ENCODE results near the gene SPRED2.
"Not testable (repeated sequence)": the region's sequence is repeated elsewhere in the genome, so short reads cannot be mapped to it uniquely, and the experiment has no call there.

Gene SPRED2

DNA sequence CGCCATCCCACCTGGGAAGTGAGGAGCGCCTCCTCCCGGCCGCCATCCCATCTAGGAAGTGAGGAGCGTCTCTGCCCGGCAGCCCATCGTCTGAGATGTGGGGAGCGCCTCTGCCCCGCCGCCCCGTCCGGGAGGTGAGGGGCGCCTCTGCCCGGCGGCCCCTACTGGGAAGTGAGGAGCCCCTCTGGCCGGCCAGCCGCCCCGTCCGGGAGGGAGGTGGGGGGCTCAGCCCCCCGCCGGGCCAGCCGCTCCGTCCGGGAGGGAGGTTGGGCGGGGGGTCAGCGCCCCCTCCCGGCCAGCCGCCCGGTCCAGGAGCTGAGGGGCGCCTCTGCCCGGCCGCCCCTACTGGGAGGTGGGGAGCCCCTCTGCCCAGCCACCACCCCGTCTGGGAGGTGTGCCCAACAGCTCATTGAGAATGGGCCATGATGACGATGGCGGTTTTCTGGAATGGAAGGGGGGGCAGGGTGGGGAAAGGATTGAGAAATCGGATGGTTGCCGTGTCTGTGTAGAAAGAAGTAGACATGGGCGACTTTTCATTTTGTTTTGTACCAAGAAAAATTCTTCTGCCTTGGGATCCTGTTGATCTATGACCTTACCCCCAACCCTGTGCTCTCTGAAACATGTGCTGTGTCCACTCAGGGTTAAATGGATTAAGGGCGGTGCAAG is 93.4 kb downstream of the SPRED2 start:
- not testable (repeated sequence) for DNase-seq

DNA sequence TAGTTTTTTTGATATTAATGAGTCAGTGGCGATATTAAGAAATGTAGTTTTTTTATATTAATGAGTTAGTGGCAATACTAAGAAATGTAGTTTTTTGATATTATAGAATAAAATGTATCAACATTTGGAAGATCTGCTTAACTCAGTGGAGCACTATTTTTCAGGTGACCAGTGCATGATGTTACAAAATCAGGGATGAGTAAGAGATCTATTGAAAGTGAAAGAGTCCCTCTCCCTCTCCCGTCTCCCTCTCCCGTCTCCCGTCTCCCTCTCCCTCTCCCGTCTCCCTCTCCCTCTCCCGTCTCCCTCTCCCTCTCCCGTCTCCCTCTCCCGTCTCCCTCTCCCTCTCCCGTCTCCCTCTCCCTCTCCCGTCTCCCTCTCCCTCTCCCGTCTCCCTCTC is 94.5 kb downstream of the SPRED2 start:
- not testable (repeated sequence) for DNase-seq

DNA sequence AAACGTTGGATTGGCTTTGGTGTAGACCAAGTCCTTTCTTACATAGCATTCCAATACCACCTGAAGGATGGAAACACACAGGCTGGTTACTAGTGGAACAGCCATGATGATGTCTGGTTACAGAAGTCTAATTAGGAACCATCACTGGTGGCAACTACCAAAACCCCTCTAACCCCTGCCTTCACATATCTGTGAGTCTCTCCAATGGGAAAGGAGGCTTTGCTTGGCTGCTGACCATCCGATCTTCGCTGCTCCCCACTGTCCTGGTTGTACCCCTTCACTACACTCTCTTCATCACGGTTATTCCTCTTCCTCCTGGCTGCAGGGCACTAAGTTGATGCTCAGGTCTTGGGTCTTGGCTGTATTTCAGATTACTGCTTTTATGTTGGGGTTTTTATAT is 97.7 kb downstream of the SPRED2 start:
- no peak for DNase-seq

DNA sequence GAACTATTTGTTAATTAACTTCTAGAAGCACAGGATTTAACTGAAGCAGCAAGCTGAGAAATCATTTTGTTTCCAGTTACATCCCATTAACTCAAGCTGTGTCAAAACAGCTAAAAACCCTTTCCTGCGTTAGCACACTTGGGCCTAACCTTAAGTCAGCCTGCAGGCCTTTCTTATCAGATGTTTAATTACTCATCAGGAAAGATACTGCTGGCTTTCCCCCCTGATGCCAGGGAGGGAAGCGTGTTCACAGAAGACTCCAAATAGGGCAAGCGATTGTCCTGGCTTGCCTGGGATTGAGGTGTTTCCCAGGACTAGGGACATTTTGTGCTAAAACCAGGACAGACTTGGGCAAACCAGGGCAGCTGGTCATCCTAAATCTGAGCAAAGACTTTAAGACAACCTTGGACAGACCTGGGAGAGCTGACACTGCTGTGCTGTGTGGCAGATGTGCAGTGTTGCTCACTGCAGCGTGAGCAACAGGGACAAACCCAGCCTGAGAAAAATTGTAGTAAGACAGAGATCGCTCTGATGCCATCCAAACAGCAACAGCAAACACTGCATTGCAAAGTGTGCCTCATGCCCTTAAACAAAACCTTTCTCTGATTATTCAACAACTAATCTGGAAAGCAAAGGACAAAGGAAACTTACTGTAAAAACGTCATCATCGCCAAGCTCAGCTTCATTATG is 100.9 kb downstream of the SPRED2 start:
- DNase-seq: no peak

DNA sequence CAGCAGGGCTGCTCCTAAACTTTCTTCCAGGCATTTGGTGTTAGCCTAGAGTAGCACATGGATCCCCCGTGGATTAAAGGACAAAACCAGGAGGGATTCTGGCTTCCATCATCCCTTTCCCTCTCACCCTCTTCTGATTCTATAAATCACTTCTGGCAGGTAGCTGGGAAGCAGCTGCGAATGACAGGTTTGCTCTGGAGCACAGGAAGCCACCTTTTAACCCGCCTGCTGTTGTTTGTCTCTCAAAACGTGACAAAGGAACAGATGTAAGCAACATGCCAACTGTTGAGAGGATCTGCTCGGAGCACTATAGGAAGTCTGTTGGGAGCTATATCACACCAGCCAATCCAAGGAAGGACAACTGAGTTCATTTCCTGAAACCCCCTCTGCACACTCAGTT is 102.9 kb downstream of the SPRED2 start:
- DNase-seq: no peak

DNA sequence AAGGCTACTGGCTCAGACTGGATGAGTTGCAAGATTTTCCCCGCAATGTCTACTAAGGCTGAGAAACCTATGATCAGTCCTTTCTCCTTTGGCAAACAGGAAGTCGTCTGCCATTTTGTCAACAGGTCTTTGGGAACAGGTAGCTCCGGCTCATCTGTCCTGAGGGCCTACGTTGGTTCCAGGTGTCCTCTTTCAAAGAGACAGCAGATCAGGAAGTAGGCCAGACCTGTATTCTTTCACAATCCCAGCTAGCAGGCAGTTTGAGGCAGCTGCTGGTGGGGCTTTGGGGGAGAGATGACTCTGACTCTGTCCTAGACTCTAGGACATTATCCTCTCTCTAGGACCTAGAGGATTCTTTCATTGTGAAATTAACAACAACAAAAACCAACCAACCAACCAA is 106.1 kb downstream of the SPRED2 start:
- DNase-seq: no peak

DNA sequence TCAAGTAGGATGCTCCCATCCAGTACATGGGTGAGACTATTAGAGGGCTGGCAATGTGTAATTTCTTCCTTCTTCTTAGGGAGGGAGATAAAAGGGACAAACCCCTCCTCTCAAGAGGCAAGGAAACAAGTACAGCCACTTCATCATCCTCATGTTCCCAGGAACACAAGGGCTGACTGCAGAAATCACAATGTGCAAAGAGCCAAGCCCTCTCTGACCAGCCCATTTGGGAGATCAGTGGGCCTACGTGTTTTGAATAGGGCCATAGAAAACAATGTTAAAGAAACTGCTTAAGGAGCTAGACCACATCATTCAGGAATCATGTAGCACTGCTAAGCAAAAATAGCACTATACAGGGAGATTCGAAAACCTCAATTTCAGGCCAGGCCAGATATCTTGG is 107.3 kb downstream of the SPRED2 start:
- DNase-seq: no peak

DNA sequence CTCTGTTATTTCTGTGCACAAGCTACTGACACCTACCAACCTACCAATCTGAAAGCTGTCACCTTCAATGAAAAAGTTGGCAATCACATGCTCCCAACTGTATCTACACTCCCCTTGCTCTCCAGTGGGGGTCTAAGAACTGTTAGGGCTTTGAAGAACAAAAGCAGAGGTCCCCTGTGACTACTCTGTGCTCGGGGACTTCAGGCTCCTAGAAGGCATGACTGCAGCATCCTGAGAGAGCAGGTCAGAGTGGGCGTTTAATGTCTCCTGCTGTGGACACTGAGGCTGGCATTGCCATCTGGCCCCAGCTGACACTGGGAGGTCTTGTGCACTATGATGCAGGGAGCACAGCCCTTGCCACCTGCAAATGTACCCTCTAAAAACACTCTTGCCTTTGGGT is 111.5 kb downstream of the SPRED2 start:
- no peak for DNase-seq

DNA sequence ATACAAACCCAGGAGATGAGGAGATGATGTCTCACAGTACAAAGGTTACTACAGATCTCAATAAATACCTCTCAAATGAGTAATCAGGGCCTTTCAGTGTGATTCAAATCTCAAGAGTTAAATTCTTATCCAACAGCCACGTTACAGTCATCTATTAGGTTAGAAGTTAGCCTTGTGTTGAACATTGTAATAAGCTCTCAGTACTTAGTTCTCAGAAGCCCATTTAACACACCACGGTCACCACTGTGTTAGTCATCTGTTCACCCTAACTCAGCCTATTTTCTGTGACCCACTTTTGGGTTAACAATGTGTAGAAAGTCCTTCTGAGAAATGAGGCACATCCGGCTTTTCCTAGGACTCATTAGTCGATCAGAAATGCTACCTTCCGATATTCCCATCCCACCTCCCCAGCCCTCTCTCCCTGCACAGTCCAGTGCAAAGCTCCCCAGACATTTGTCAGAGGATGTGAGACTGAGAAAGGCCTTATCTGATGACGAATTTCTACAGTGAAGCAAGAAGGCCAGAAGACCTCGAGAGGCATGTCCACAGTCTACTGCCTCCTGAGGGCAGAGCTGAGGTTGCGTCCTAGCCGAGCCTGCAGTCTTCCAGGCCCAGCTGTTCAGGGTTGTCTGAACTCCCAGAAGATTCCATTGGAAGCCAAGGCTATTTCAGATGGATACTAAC is 112.2 kb downstream of the SPRED2 start:
- no peak for DNase-seq

DNA sequence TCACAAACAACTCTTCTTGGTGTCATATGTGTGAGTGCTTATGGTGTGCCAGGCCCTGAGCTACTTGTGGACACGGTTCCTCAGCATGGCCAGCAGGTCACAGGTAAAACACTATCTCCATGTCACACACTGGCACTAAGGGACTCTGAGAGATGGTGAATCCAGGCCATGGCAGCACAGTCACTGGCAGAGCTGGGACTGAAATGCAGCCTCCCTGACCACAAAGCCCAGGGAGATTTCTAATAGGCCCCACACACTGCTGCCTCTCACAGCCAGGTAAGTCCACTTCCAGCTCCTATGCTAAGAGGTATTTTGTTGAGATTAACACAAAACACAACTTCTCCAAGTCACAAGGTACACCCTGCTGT is 112.7 kb downstream of the SPRED2 start:
- DNase-seq: no peak

DNA sequence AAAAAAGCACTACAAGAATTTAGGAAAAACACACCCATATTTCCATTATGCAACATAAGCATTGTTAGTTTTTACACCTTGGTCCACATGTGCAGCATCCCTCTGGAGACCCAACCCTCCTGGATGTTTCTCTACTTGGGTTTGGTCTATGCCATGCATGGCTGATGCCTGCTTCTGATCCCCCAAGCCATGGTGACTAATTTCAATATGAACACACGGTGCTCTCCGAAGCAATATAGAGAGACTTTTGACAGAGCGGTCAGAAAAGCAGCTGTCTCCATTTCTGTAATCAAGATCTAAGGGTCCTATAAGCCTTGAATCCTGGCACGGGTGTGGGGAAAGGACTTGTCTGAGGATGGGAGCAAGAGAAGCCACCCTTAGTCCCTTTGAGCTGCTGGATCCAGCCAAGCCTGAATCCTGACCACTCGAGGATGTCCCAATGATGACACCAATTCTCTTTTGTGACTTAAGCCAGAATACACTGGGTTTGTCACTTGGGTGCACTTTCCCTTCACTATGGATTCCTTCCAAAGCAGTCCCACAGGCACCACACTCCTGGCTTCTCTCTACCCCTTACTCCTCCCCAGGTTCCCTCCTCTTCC is 113.2 kb downstream of the SPRED2 start:
- DNase-seq: no peak

DNA sequence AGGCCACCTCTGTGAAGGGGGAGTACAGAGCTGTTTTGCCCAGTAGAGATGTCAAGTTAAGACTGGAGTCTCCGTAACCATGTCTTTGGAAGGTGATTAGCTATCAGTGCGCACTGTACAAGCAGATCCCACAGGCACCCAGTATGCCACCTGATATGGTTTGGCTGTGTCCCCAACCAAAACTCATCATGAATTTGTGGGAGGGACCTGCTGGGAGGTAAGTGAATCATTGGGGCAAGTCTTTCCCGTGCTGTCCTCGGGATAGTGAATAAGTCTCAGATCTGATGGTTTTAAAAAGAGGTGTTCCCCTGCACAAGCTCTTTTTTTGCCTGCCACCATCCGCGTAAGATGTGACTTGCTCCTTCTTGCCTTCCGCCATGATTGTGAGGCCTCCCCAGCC is 114.6 kb downstream of the SPRED2 start:
- DNase-seq: no peak

DNA sequence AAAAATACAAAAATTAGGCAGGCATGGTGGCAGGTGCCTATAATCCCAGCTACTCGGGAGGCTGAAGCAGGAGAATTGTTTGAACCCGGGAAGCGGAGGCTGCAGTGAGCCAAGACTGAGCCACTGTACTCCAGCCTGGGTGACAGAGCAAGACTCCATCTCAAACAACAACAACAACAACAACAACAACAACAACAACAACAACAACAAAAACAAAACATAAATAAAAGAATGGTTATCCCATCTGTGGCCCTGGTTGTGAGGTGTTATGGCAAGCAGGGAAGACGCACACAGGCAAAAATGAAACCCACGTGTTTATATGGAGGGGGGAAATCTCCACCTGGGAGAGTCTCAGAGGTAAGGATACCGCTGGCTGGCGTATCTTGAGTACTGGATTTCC is 115.0 kb downstream of the SPRED2 start:
- DNase-seq: not testable (repeated sequence)

DNA sequence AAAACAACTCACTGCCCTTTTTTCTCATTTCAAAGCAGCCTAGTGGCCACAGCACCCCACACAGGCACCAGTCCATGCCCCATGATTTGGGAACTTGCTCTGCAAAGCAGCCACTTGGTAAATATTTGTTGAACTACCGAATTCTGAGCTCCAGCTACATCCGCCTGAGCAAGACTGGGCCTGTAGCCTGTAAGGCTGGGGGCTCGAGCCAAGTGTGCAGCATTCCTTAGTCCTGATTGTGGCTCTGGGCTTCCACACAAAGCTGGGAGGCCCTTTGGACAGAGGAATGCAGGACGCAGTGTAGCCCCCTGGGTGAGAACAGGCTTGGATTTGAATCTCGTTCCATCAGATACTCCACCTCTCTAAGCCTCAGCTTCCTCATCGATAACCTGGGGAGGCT is 116.3 kb downstream of the SPRED2 start:
- no peak for DNase-seq

DNA sequence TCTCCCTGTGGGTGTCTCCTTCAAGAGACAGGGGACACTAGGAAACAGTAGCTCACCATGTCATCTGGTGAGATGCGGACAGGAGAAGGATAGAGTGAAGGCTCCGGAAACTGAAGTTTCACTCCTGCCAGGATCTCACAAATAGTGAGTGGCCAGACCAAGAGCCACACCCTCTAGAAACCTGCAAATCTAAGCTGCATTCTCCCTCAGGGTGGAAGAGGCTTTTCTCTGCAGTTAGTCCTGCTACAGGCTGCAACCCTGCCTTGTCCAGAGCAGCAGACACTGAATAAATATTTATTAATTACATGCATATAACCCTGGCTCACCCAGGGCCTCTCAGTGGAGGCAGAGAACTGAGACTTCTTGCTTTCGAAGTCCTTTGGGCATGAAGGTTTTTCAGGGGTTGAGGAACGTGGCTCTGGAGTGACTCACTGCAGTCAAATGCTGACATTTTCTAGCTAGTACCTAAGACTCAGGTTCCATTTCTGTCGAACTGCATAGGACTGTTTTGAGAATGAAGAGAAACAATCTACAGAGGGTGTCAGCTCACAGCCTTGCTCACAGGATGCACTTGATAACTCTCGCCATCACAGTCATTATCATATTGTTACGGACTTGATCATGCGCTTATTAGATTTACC is 117.5 kb downstream of the SPRED2 start:
- DNase-seq: no peak

DNA sequence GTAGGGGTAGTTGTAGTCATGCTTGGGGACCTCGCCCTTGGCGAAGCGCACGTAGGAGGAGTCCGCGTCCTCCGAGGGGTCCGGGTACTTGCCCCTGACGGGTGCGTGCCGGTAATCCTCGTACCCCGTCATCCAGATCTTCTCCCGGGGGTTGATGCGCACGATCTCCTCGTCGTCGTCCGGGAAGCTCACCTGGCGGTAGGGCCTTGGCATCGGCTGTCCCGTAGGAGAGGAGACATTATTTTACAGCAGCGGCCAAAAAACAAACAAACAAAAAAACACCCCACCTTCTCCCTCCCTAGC is 118.5 kb downstream of the SPRED2 start:
- DNase-seq: no peak

DNA sequence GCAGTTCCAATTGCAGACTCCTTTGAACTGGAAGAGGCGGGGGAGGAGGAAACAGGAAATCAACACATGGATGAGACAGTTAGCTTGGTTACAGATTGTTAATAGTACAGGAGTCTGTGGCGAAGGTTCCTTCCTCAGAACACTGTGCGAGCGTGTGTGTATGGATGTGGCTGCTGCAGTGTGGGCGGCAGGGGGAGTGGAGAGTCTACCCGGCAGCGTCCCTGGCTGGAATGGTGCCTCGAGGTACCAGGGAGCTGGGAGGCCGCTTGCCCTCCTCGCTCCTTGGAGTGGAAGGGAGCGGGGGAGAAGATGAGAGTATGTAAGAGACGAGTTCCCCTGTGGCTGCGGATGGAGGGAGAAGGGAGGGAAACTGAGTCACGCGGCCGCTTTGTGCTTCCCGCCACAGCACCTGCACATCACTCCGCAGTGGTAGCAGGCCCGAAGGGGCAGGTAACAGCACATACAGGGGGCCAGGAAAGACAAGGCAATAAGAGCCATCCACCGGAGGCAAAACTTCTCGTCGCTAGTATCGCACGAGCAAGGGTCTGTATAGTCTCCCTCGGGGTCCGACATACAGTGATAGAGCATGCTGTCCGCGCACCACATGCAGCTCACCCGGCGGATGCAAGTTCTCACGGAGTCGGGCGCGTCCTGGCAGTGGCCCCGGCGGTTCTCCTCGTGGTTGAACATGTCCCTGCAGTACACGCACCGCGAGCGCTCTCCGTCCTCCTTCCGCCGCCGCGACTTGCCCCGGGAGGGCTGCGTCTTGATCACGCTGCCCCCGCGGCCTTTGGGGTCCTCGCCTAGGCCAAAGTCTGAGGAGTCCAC is 119.1 kb downstream of the SPRED2 start:
- DNase-seq: no peak

DNA sequence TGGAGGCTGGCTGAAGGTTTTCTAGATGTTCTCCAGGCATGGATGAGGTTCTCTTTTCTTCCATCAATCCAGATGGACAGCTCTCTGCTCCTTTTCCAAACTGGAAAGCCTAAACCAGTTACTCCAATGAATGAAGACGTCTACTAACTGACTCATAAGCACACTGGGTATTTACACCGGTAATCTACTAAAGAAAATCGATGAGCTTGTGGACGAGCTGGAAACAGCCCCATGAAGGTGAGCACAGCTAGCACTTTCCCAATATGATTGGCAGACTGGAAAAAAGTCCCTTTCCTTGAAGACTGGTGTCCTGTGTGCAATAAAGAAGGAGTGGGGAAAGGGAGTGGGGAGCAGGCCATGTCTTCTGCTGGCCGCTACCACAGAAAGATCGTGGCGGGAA is 120.8 kb downstream of the SPRED2 start:
- no peak for DNase-seq

DNA sequence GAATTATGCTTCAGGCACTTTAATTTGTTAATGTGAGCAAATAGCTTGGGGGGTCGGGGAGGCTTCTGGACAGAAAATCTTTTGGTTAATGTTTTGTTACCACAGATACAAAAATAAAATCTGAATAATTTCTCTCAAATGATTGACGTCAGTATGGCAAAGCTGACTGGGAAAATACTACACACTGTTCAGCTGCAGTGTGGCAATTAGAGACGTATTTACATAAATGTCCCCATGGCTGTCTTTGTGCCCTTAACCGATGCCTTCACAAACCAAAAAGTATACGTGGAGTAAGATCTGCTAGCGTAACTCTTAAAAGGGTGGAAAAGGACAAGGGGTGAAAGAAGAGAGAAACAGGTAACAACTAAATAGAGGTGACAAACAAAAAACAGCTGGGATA is 121.3 kb downstream of the SPRED2 start:
- no peak for DNase-seq

DNA sequence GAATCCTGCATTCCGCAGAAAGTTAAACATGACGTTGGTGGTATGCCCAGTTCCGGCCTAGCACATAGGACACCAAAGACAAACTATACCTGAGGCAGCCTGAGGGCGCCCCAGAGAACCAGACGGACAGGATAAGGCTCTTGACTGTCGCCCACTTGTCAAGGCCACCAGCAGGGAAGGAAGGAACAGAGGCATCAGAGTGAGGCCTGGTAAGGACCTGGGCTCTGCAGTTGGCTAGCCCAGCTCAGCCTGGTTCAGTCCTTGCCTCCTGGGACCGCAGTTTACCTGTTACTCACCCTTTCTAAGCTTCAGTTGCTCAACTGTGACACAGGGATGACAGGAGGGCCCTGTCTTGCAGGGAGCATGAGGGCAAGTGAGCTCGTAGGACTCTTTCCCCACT is 122.7 kb downstream of the SPRED2 start:
- DNase-seq: no peak

DNA sequence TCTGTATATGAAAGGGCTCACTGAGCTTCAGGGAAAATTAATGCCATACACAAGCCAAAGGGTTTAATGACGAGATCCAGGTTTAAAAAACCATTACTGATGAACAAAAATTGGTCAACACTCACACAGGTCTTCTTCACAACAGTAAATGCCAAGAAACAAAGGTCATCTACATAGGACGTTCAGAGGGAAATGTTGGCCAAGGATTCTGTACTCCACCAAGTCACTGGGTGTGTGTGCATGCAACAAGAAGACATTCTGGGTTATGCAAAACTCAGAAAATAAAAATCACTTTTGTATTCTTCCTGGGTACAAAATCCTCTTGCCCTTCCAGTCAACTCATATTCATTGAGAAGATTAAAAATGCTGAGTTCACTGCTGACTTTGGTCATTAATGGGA is 126.5 kb downstream of the SPRED2 start:
- no peak for DNase-seq
